Stimulated activated CD8-positive, alpha-beta memory T cell treated with anti-CD3 and anti-CD28 coated beads, Interleukin-4, amount 100 ng/mL, for 1 hour (primary cell): Measurements from ENCODE around the gene ALOX5AP.

Experiments used
- DNase-seq, 2 donors: peaks; one replicate each; pipeline ENCODE4 v3.0.0-alpha.2; 2020; ENCODE audit warnings: low read depth in 2 of 2, low spot score in 1 of 2

Gene ALOX5AP

DNA sequence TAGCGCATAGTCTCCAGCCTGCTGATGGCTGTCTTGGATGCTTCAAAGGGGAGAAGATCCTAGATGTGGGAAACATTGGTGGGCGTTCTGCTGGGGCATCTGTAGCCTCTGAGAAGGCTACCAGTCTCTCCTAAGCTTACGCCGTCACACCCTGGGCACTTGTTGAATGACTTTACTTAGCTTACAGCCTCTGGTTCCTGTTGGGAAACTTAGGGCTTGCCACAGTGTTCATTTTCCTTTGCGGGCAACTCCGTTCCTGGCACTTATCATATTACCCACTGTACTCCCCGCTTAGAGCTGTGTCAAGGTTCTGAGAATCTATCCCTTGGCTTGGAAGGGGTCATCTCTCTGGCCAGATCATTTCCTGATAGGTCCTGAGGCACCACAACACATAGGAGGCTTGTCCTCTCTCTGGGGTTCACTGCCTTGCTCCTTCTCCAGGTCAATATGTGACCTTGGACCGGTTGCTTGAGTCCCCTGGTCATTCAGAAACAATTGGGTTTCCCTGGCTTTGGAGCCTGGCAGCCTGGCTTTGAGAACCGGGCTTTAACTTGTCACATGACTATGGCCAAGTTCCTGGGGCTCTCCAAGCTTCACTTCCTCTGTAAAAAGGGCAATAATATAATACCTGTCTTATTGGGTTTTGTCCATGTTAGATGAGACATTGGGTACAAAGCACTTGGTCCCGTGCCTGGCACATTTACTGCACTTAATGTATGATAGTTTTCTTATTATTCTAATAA, 20.5 kb upstream of the ALOX5AP start:
- no peak for DNase-seq

DNA sequence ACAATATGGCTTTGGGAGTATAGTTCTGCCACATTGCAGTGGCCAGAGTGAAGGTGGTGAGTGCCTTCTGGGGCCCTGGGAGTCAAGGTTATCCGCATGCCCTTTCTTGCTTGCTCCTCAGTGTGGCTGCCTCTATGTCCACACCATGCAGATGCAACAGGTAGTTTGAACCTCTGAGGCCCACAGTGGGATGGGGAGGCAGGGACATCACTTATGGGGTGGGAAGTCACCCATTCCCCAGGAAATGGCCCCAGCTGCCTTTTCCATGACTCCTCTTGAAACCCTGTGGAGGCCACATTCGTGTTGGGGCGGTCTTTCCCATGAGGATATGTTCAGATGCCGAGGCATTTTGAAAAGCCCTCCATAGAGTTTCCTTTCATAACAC, 20.0 kb upstream of the ALOX5AP start:
- DNase-seq, result no peak

DNA sequence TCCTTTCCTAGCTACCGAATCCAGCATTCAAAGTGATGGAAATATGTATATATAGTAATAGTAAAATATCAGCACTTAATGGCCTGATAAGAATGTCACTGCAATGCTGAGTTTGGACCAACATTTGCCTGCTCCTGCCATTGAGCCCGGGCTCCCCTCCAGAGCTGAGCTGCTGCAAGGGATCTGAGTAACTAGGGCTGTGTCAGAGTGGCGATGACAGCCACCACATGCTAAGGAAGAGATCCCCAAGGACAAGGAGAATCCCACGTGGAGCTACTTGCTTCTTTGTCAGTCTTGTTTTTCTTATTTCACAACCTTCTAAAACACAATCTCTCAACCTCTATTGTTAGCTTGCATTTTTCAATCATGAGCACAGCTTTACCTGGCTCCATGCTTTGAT, 19.5 kb upstream of the ALOX5AP start:
- no peak for DNase-seq

DNA sequence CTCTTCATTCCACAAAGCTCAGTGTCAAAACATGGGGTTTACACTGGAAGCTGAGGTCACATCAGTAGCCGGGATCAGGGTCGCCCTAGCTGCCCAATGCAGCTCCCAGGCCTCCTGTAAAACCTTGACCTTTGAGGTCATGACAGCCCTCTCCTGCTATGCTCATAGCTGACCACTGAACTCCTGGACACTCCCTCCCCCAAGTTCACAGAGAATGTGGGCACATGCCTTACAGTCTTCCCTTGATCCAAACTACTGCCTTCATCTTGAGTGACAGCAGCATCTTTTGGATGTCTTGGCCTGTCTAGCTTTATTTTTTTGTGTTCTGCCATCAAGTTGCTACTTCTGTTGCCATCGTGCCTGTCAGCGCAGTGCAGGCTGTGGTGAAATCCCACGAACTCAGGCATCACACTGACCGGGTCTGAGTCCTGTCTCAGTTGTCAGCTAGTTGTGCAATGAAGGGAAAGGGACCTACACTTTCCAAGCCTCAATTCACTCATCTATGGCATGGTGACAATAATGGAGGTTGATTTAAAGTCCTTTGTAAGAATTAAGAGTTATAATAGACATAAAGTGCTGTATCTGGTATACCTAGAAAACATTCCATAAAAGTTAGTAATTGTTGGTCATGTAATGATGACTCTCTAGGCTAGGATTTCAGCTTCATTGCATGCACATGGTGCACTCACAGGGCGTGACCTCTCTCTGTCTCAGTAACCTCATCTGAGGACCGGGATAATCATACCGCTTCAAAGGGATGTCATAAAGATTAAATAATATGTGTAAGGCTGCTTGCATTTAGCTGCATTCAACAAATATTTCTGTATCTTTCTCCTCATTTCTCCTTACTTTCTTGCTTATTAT, 16.4 kb upstream of the ALOX5AP start:
- DNase-seq, result no peak

DNA sequence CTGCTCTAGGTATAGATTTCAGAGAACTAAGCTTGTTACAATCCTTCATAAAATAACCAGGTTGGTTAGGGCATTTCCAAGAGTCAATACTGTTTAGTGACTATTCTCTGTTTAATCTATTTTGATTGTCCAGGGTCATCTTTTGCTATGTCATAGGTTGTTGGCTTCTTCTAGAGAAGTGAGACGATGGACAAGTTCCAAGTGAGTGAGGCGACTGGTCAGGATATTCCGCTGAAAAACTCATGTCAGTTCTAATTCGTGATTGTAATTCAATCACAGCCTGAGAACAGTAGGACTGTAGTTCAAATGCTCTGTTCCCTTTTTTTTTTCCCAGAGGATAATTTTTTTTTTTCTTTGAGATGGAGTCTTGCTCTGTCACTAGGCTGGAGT, 15.8 kb upstream of the ALOX5AP start:
- DNase-seq, result no peak

DNA sequence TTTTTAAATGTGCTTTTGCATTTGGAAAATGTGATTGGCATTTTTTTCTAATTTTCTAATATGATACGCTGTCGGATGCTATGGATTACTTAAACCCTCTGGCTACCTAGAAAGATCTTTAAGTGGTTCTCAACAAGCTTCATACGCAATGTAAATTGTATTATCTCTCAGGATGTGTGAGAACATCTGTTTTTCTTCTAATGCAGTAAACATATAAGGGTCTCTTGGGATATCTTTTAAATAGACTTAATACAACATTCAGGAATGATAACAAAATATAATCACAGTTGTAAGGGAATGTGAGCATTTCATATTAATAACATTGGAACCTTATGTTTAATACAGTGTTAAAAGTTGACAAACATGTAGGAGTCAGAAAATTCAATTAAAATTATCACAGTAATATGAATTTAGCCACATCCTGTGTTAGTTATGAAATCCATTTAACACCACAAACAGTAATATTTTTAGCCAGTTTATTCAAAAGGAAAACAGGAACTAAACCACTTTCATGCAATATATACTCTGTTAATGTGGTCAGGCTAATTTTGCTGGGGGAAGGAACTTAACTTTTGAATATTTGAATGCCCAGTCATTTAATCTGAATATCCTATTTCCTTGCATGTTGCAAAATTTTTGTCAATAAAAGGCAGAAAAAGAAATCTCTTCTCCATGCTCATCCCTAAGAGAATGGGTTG, 15.0 kb upstream of the ALOX5AP start:
- no peak for DNase-seq

DNA sequence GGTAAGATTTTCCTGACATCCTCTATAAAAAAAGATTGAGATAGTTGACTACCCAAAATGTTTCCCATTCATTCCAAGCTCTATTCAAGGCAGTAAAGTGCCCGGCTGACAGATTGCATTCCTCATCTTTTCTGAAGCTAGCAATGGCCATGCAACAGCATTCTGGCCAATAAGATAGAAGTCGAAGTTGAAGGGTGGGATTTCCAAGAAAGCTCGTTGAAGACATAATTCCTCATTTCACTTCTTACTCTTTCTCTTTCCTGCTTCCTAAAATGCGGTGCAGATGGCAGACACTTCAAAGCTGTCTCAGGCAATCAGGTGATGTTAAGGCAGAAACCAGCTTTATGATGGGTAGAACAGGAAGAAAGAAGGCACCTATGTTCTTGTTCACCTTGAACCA, 13.4 kb upstream of the ALOX5AP start:
- no peak for DNase-seq

DNA sequence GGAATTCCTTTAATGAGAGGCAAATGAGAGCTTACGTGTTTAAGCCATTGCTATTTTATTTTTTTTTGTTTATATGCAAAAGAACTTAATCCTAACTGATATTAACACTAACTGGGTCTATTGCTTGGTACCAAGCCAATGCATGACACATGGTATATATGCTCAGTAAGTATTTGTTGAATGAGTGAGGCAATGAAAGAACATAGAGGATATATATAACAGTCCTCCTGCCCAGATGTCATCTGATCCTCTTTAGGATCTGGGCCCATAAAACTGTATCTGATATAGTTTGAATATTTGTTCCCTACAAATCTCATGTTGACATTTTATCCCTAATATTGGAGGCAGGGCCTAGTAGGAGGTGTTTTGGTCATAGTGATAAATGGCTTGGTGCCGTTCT, 13.0 kb upstream of the ALOX5AP start:
- DNase-seq, result no peak

DNA sequence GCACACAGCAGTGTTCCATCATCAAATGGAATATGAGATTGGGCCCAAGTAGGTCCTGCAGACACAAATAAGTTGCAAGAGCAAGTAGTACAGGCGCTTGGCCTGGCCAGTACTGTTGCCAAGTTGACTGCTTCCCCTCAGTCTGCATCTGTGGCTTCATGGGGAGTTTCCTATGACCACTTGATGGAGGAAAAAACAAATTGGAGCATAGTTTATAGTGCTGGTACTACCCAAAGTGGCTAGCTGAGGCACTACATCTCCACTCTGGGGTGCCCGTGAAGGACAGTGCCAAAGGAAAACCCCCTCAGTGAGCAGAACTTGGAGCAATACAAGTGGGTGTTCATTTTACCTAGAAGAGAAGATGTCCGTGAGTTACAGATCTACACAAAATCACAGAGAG, 10.6 kb upstream of the ALOX5AP start:
- no peak for DNase-seq

DNA sequence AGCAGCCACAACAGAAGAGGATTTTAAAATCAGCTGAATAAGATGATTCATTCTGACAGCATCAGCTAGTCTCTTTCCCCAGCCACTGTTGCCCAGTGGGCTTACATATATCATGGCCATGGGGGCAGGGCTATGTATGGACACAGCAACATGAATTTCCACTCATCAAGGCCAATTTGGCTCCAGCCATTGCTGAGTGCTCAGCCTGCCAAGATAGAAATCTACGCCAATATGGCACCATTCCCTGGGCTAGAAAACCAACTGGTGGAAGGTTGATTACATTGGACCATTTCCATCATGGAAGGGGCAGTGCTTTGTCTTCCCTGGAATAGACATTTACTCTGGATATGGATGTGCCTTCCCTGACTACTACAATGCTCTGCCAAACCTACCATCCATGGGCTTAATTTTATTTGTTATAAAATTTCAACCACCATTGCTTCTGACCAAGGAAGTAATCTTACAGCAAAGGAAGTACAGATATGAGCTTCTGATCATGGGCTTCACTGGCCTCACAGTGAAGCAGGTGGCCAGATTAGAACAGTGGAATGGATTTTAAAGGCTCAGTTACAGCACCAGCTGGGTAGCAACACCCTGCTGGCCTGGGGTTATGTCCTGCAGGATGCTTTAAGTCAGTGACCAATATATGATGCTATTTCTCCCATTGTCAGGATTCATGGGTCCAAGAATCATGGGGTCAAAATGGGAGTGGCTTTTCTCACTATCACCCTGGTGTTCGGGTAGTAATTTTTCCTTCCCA, 9.8 kb upstream of the ALOX5AP start:
- no peak for DNase-seq

DNA sequence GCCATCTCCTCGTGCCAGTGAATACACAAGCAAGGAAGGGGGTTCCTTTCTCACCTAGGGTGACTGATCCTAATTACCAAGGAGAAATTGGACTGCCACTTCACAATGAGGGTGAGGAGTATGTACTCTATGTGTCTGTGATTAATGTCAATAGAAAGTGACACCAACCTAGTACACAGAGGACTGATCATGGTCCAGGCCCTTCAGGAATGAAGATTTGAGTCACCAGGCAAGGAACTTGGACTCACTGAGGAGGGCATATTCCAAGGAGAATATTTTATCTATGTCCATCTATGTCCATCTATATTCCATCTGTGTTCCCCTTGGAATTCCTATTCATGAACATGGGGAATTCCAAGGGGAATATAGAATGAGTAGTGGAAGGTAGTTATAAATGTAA, 9.2 kb upstream of the ALOX5AP start:
- DNase-seq, result no peak

DNA sequence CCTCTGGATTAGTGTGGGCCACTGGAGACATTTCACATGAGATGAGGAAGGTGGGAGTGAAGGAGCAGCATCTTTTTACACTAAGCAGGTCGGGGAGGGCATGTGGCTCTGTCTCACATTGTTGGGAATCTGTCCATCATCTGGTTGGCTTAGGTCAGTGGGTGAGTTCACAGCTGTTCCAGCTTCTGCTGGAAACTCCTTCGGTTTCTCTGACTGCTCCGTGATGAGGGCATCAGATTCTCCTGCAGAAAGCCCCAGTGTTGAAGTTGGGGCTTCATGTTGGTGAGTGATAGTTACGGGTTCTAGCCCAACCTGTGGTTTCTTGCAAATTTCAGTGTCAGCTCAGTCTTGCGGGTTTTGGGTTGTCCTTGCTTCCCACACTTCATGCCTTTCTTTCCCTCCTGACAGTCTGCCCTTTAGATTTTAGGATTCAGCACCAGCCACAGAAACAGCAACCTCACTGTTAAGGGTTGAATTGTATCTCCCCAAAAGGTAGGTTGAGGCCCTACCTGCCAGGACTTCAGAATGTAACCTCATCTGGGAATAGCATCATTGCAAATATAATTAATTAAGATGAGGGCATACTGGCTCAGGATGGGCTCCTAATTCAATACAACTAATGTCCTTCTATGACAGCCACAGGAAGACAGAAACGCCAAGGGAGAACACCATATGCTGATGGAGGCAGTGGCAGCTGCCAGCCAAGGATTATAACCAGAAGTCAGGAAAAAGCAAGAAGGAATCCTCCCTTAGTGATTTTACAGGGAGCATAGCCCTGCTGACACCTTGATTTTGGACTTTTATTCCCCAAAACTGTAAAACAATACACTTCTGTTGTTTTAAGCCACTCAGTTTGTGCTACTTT, 7.6 kb upstream of the ALOX5AP start:
- no peak for DNase-seq

DNA sequence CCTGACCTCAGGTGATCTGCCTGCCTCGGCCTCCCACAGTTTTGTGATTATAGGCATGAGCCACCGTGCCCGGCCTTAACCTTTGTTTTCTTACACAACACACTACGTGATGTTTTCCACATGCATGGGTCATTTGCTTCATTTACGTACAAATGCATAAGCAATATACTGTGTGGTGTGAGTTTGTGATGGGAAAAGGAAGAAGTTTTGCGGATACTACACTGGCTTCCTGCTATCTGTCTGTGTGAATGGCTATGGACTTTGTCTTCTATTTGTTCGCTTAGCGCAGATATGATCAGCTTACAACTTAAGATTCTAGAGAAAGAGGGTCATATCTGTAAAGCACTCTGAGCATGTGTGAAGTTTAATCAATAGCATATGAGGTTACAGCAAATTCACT, 5.5 kb upstream of the ALOX5AP start:
- no peak for DNase-seq

DNA sequence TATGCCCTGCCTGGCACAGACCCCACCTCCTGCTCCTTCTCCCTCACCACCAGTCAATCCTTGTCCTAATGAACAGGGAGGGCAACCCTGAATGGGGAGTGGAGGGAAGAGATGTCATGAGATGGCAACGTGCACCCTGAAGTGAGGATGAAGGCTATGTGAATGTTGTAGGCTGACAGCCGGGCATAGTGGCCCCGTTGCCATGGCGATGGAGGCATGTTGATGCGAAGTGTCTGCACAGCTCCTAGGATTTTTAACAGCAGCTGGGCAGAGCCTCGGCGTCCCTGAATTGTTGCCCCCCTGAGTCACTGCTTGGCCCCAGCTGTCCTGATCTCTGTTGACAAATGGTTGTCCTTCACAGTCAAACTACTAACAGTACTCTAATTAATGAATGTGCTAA, 4.8 kb upstream of the ALOX5AP start:
- DNase-seq, result no peak

DNA sequence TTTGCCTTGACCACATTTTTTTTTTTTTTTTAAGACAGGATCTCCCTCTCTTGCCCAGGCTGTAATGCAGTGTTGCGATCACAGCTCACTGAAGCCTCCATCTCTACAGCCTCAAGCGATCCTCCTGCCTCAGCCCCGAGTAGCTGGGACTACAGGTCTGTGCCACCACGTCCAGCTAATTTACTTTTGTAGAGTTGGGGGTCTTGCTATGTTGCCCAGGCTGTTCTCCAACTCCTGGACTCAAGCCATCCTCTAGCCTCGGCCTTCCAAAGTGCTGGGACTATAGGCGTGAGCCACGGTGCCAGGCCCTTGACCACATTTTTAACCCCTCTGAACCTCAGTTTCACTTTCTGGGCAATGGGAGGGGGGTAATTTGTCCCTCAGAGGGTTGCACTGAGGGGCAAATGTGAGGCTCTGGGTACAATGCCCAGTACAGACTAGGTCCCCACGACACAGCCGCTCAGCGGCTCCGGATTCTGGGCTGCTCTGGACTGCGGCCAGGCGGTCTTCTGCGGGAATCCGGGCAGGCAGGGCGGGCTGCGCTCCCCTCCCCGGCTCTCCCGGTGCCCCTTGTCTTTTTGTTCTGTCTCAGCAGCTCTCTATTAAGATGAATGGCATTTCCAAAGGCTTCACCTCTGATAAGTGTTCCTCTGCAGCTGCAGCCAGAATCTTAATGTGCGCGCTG, 3.8 kb upstream of the ALOX5AP start:
- DNase-seq, result no peak

DNA sequence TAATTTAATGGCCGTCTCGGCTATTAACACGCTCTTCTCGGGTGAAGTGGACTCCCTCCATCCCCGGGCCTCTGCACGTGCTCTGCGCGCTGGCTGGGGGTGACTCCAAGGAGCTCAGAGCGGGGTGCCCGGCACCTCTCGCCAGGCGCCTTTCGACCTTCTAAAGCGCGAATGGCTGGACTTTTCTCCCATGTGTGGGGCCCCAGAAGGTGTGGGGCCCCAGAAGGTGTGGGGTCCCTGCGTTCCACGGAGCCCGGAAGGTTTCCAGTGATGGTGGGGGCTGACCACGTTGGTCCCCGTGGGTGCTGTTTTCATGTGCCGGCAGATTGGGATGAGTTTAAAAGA, 3.3 kb upstream of the ALOX5AP start:
- DNase-seq, result no peak

DNA sequence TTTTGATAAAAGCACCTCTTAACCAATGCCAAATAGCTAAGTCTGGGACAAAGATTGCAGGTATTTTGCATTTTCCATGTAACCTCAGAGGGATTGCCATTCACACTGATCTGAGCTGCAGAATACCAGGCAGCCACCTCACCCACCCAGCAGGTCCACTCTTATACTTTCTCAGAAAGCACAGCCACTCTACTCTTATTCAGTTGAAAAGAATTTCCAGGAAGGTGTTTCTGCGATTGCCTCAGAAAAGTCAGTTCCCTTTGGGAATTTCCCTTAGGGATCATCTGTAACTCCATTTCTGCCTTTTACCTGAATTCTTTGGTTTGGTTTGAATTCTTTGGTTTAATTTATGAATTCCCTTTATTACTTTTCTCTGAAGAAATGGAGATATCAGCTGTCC, 904 bp upstream of the ALOX5AP start:
- no peak for DNase-seq

DNA sequence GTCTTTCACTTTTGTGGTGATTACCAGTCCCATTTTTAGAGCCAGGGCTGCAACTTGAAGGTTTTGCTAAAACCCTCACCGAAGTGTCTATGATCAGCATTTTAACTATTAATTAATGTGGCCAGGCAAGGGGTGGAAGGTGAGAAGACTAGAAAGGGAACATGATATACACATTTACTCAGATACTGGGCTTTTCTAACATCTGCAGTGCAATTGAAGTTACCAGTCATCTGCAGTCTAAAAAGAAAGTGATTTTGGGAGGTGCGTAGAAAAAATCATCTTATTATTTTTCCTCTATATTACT, 481 bp downstream of the ALOX5AP start:
- DNase-seq, result no peak

DNA sequence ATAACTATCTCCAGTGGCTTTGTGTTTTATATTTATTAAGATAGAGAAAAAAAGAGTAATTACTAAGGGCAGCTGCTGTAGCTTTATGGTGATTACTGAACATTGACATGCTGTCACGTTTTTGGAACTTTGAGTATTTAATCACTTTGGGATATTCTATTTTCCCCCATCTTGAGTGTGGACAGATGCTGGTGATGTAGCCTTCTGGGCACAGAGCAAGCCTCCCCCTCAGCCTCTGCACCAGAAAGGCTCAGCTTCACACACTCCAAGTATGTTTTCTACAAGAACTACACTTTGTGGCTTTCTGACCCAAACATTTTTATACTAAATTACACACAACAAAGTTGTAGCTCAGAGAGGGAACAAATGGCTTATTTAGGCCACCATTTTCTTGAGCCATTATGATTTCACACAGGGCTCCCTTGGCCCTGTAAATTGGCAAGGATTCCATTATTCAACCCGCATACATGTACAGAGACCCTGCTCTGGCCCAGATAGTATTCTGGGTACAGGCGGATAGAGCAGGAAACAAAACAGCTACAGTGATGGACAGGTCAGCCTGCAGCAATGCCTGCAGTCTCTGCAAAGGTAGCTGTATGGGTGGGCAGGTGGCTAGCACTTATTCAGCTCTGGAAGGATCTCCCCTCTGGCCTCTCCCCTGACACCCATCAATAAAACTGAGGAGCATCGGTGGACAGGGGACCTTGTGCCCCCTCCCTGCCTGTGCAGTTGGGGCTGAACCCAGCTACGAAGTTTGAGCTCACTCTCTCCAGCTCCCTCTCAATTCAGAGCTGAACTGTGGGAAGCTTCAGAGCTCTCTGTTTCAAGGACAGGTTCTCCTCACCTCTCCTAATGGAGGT, 1.3 kb downstream of the ALOX5AP start:
- DNase-seq, result no peak
